Mesendoderm (in vitro differentiated cells): ENCODE measurements around the gene SARM1.

Source experiments
- DNase-seq: peaks from one replicate; pipeline ENCODE4 v3.0.0; 2013
- H2AK5ac ChIP-seq: 2 replicates; pipeline ENCODE4 v1.6.1; 2013; ENCODE audit warnings: low read length, inconsistent platforms
- H2BK120ac ChIP-seq: 2 replicates; pipeline ENCODE4 v1.6.1; 2013; ENCODE audit warnings: low read depth, mild to moderate bottlenecking, low read length, moderate library complexity, mixed read lengths
- H2BK15ac ChIP-seq: replicated peaks from 2 replicates; pipeline ENCODE4 v1.6.1; 2013; ENCODE audit warnings: low read depth, mild to moderate bottlenecking, moderate library complexity
- H2BK5ac ChIP-seq: 2 replicates; pipeline ENCODE4 v1.6.1; 2013; ENCODE audit warnings: low read length, inconsistent platforms
- H3K18ac ChIP-seq: 2 replicates; pipeline ENCODE4 v1.6.1; 2013; ENCODE audit warnings: mild to moderate bottlenecking, low read length, mixed read lengths
- H3K23ac ChIP-seq: one replicate; pipeline ENCODE4 v1.6.1; 2013; ENCODE audit warnings: low read length
- H3K27ac ChIP-seq: 2 replicates; pipeline ENCODE4 v1.5.1; 2013; ENCODE audit warnings: low read depth, mild to moderate bottlenecking, inconsistent platforms, low read length, moderate library complexity
- H3K27me3 ChIP-seq: 2 replicates; pipeline ENCODE4 v1.6.1; 2013; ENCODE audit warnings: low read length, control low read depth, mild to moderate bottlenecking, inconsistent platforms; ENCODE audit not compliant: insufficient read depth, poor library complexity
- H3K36me3 ChIP-seq: 2 replicates; pipeline ENCODE4 v1.6.1; 2013; ENCODE audit warnings: low read length, inconsistent platforms; ENCODE audit not compliant: control insufficient read depth, insufficient read depth
- H3K4ac ChIP-seq: one replicate; pipeline ENCODE4 v1.6.1; 2013; ENCODE audit warnings: low read depth, mild to moderate bottlenecking, low read length, moderate library complexity
- H3K4me1 ChIP-seq: 2 replicates; pipeline ENCODE4 v1.6.1; 2013; ENCODE audit warnings: low read depth, low read length, inconsistent platforms; ENCODE audit not compliant: control insufficient read depth
- H3K4me2 ChIP-seq: 2 replicates; pipeline ENCODE4 v1.6.1; 2013; ENCODE audit warnings: low read length
- H3K4me3 ChIP-seq: 2 replicates; pipeline ENCODE4 v1.5.1; 2013; ENCODE audit warnings: mild to moderate bottlenecking, low read length
- H3K56ac ChIP-seq: one replicate; pipeline ENCODE4 v1.6.1; 2013; ENCODE audit warnings: low read length
- H3K79me1 ChIP-seq: 2 replicates; pipeline ENCODE4 v1.6.1; 2013; ENCODE audit warnings: low read length, inconsistent platforms
- H3K79me2 ChIP-seq: 2 replicates; pipeline ENCODE4 v1.6.1; 2013; ENCODE audit warnings: mild to moderate bottlenecking, low read length; ENCODE audit not compliant: control insufficient read depth, insufficient read depth
- H3K9ac ChIP-seq: 2 replicates; pipeline ENCODE4 v1.6.1; 2013; ENCODE audit warnings: low read length, inconsistent platforms
- H4K5ac ChIP-seq: one replicate; pipeline ENCODE4 v1.6.1; 2013; ENCODE audit warnings: low read length
- H4K8ac ChIP-seq: one replicate; pipeline ENCODE4 v1.6.1; 2013; ENCODE audit warnings: low read depth, mild to moderate bottlenecking, control low read depth, low read length, moderate library complexity
- WGBS: extraction: QIAGEN DNeasy Blood & Tissue Kit; methylation state at CpG from one replicate; pipeline ENCODE4 v1.1.7; 2013; ENCODE audit warnings: low lambda C conversion rate, missing lambda C conversion rate; ENCODE audit not compliant: insufficient coverage; ENCODE audit errors: extremely low coverage; 5-methylcytosine and 5-hydroxymethylcytosine counted together

The SARM1 gene

DNA sequence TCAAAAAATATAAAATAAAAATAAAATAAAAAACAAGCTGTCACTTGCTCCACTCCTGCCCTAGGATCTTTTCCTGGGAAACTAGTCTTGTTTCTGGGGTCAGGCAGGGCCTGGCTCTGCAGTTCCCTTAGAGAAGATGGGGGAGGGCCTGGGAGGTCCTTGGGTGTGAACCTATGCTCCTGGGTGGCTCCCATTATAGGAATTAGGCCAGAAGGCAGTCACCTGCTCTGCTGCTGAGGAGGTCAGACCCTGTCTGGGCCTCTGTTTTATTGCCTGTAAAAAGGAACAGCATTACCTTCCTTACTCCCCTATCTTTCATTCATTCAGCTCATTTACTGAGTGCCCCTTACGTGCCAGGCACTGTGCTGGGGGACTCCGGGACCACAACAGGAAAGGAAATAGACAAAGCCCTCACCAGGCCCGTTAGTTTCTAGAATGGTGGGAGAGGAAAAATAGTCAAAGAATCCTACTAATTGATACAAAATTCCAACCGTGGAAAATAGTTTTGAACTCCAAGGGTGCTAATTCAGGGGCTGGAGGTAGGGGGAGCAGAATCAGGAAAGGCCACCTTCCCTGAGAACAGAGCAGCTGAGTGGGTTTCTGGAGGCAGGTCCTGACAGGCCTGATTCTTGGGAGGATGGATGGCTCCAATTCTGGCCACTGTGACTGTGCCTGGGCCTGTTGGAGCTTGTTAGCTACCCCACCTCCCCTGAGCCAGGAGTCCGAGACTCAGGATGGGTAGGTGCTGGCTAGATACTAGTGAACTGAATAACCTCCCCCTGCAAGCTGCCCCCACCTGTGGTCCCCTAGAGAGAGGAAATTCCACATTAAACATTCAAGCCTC is 35.9 kb downstream of the SARM1 start:
- Histone ChIP-seq H3K4me2 (no peak overlapping the region), H3K9ac (peak overlapping the region; percentile 30), H3K79me2 (no peaks in the 10 kb centered on the region), H3K4me3 (no peak overlapping the region), H2AK5ac (no peak overlapping the region), H3K4me1 (peaks cover 23% of the 10 kb centered on the region), H2BK5ac (no peak overlapping the region), H3K23ac (no peak overlapping the region), H2BK15ac (no peak overlapping the region), H3K27ac (peak overlapping the region; percentile 85), H3K56ac (peak overlapping the region; percentile 65), H3K4ac (peak overlapping the region; percentile 75), H2BK120ac (peak overlapping the region; percentile 49), H3K36me3 (no peaks in the 10 kb centered on the region), H3K18ac (peak overlapping the region; percentile 85), H3K27me3 (no peaks in the 10 kb centered on the region), H4K5ac (no peak overlapping the region), H3K79me1 (no peaks in the 10 kb centered on the region), H4K8ac (no peak overlapping the region)
- no peak for DNase-seq
- no CpG with 5 or more reads among the region's 5 CpGs for WGBS

DNA sequence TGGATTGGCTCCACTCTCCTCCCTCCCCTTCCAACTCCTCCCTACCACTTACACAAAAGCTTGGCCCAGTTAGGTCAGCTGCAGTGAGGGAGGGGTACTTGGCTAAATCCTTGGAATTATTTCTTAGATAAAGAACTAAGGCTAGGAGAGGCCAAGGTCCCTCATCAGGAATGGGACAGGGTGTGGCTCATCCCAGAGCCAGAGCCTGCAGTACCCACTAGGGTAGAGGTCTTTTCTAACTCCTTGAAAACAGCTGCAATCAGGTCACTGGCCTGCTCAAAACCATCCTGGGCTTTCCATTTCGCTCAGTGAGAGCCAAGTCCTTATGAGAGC is 36.4 kb downstream of the SARM1 start:
- peaks cover 21% of the 10 kb centered on the region for H3K4me1 ChIP-seq
- no peak overlapping the region for H3K23ac ChIP-seq
- H3K4me2 ChIP-seq: no peak overlapping the region
- no peak overlapping the region for H4K5ac ChIP-seq
- peak overlapping the region; percentile 2 for H3K9ac ChIP-seq
- H2BK120ac ChIP-seq: no peak overlapping the region
- H2BK5ac ChIP-seq: peak overlapping the region; percentile 0
- H2BK15ac ChIP-seq: no peak overlapping the region
- H3K79me2 ChIP-seq: no peaks in the 10 kb centered on the region
- no CpG with 5 or more reads among the region's 1 CpG for WGBS
- peak overlapping the region; percentile 40 for H3K56ac ChIP-seq
- no peaks in the 10 kb centered on the region for H3K36me3 ChIP-seq
- H3K27me3 ChIP-seq: no peaks in the 10 kb centered on the region
- peak overlapping the region; percentile 43 for H4K8ac ChIP-seq
- no peak overlapping the region for H2AK5ac ChIP-seq
- no peaks in the 10 kb centered on the region for H3K79me1 ChIP-seq
- peak; percentile 91 for DNase-seq
- peak overlapping the region; percentile 40 for H3K27ac ChIP-seq
- H3K4ac ChIP-seq: peak overlapping the region; percentile 58
- H3K4me3 ChIP-seq: no peak overlapping the region
- H3K18ac ChIP-seq: peak overlapping the region; percentile 65

DNA sequence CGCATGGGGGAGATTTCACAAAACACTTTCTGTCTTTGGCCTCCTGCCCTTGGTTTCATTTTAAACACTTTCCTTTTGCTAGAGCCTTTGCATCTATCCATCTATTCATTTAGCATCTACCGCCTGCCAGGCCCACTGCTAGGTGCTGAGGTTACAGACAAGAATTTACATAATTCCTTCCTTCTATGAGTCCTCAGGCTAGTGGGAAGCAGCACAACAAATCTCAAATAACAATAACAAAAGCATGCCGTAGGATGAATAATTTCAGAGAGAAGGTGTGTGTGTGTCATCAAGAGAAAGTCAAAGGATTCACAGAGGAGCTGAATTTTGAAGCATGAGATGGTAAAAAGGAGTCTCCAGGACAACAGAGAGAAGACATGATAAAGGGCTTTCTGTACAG is 40.6 kb downstream of the SARM1 start:
- no peak overlapping the region for H2BK5ac ChIP-seq
- H2BK120ac ChIP-seq: no peak overlapping the region
- H3K4me3 ChIP-seq: no peak overlapping the region
- no CpG with 5 or more reads among the region's 3 CpGs for WGBS
- H4K8ac ChIP-seq: no peak overlapping the region
- H3K79me2 ChIP-seq: no peaks in the 10 kb centered on the region
- H3K4me2 ChIP-seq: no peak overlapping the region
- H3K4me1 ChIP-seq: peaks cover 13% of the 10 kb centered on the region
- no peak overlapping the region for H3K27ac ChIP-seq
- no peak overlapping the region for H2AK5ac ChIP-seq
- H3K27me3 ChIP-seq: no peaks in the 10 kb centered on the region
- H3K18ac ChIP-seq: no peak overlapping the region
- no peaks in the 10 kb centered on the region for H3K79me1 ChIP-seq
- no peak overlapping the region for H4K5ac ChIP-seq
- no peak overlapping the region for H3K56ac ChIP-seq
- H3K36me3 ChIP-seq: no peaks in the 10 kb centered on the region
- no peak overlapping the region for H3K4ac ChIP-seq
- H3K23ac ChIP-seq: no peak overlapping the region
- H2BK15ac ChIP-seq: no peak overlapping the region
- H3K9ac ChIP-seq: no peak overlapping the region
- DNase-seq: no peak

DNA sequence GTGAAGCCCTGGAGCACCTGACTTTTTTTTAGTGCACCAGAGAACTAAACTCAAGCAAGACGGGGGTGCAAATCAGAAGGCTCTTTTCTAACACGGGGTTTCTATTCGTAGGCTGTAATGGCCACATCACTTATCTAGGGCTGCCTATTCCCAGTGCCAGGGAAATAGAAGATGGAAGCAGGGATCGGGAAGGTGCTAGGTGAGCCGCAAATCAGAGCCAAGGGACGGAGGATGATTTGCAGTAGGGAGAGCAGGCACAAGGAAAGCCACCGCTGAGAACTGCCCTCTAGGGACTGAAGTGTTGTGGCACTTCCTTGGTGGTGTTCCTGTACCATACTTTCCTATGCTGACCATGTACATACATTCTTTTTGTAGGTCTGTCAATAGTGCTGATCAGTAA is 42.3 kb downstream of the SARM1 start:
- Histone ChIP-seq H3K4me3 (no peak overlapping the region), H2BK15ac (no peak overlapping the region), H3K56ac (no peak overlapping the region), H4K5ac (no peak overlapping the region), H3K4me2 (no peak overlapping the region), H3K18ac (no peak overlapping the region), H2AK5ac (no peak overlapping the region), H4K8ac (no peak overlapping the region), H3K36me3 (no peaks in the 10 kb centered on the region), H3K9ac (no peak overlapping the region), H2BK5ac (no peak overlapping the region), H3K23ac (no peak overlapping the region), H3K27me3 (no peaks in the 10 kb centered on the region), H3K4ac (no peak overlapping the region), H3K27ac (no peak overlapping the region), H3K79me1 (no peaks in the 10 kb centered on the region), H2BK120ac (no peak overlapping the region), H3K79me2 (no peaks in the 10 kb centered on the region), H3K4me1 (peaks cover 5% of the 10 kb centered on the region)
- WGBS: no CpG with 5 or more reads among the region's 7 CpGs
- DNase-seq: no peak

DNA sequence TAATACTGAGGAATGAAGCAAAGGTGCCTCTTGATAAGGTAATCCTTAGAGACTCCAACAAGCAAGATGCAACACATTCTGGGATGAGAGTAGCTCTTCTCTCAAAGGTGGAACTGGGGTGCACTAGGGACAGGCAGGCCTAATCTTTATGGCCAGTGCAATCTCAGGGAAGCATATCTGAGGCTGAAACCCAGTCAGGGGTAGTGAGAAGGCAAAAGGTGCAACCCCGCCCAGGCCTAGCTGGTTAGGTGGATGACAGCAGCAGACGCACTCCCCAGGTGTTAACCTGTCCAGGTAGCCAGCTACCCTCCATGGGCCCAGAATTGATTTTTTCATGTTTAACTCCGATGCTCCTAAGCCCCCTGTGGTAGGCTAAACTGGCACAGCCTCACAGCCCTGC is 44.4 kb downstream of the SARM1 start:
- Histone ChIP-seq H2BK5ac (no peak overlapping the region), H3K18ac (no peak overlapping the region), H3K79me2 (no peaks in the 10 kb centered on the region), H3K36me3 (no peaks in the 10 kb centered on the region), H2AK5ac (no peak overlapping the region), H2BK15ac (no peak overlapping the region), H3K9ac (no peak overlapping the region), H3K4me3 (no peak overlapping the region), H3K23ac (no peak overlapping the region), H4K5ac (no peak overlapping the region), H3K56ac (no peak overlapping the region), H3K4ac (no peak overlapping the region), H3K27ac (no peak overlapping the region), H3K4me2 (no peak overlapping the region), H3K79me1 (no peaks in the 10 kb centered on the region), H3K4me1 (peaks cover 5% of the 10 kb centered on the region), H3K27me3 (no peaks in the 10 kb centered on the region), H4K8ac (no peak overlapping the region), H2BK120ac (no peak overlapping the region)
- WGBS: no CpG with 5 or more reads among the region's 3 CpGs
- no peak for DNase-seq
